ENCODE results near the gene SYNE3. TPM values are rescaled to one million over a fixed set of nuclear protein-coding genes. Genes with fewer than 3 reads are reported as not detected.

Gene SYNE3
- total RNA-seq, 2 experiments from 2014 or later = 21.6 to 22.8 TPM

DNA sequence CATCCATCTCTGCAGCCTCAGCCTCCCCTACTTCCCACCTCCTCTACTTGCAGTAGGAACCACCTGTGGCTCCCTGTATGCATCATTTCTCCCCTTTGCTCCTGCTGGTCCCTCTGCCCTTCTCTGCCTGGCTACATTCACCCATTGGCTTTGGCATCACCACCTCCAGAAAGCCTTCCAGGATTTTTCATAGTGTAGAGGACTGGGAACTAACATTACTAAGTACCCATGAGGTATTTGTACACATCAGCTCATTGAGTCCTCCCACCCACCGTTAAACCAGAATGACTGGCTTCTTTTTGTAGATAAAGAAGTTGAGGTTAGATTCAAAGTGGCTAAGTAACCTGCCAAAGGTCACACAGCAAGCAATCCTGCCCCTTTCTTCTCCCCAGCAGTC lies 17.1 kb downstream of the SYNE3 start:
- CTCF ChIA-PET = interaction anchor here (0.7 kb wide), 1 partner anchor 57 kb away, joined by 3 read pairs; no protein-coding TSS in a partner anchor
- Mint-ChIP-seq H3K27ac (no peak overlapping the region), H3K9me3 (no peaks in the 10 kb centered on the region), H3K36me3 (ENCODE audit: low read depth) (peaks cover 5% of the 10 kb centered on the region), H3K27me3 (ENCODE audit: low read depth) (no peaks in the 10 kb centered on the region), H3K4me3 (no peak overlapping the region), H3K4me1 (ENCODE audit: low read depth) (peaks cover 56% of the 10 kb centered on the region)
- intact Hi-C loops (cut with micrococcal nuclease) = no loop called here
- DNase-seq = no peak

- H3K27ac Mint-ChIP-seq = no peak overlapping the region
- H3K9me3 Mint-ChIP-seq = no peaks in the 10 kb centered on the region
- H3K4me3 Mint-ChIP-seq = no peak overlapping the region
- intact Hi-C loops (cut with micrococcal nuclease) = no loop called here
- H3K4me1 Mint-ChIP-seq (ENCODE audit: low read depth) = peaks cover 54% of the 10 kb centered on the region
- H3K27me3 Mint-ChIP-seq (ENCODE audit: low read depth) = no peaks in the 10 kb centered on the region
- CTCF ChIA-PET = interaction anchor here (1.0 to 1.1 kb wide), 2 partner anchors 17 to 21 kb away, joined by 3 to 4 read pairs; partner anchors contain the start of gene SYNE3
- peaks cover 4% of the 10 kb centered on the region for H3K36me3 Mint-ChIP-seq (ENCODE audit: low read depth)
- DNase-seq = no peak
Measured at GRCh38 chr14:95498622-95499353, 17.7 kb downstream of the SYNE3 start.

- Mint-ChIP-seq H3K4me1 (ENCODE audit: low read depth) (peaks cover 51% of the 10 kb centered on the region), H3K27me3 (ENCODE audit: low read depth) (no peaks in the 10 kb centered on the region), H3K27ac (no peak overlapping the region), H3K36me3 (ENCODE audit: low read depth) (peaks cover 3% of the 10 kb centered on the region), H3K9me3 (no peaks in the 10 kb centered on the region), H3K4me3 (no peak overlapping the region)
- intact Hi-C loops (cut with micrococcal nuclease) = no loop called here
- DNase-seq = no peak
- CTCF ChIA-PET = interaction anchor here (1.0 to 1.1 kb wide), 2 partner anchors 18 to 20 kb away, joined by 3 to 4 read pairs; partner anchors contain the start of gene SYNE3
Measured at GRCh38 chr14:95497561-95498011, 18.9 kb downstream of the SYNE3 start.

DNA sequence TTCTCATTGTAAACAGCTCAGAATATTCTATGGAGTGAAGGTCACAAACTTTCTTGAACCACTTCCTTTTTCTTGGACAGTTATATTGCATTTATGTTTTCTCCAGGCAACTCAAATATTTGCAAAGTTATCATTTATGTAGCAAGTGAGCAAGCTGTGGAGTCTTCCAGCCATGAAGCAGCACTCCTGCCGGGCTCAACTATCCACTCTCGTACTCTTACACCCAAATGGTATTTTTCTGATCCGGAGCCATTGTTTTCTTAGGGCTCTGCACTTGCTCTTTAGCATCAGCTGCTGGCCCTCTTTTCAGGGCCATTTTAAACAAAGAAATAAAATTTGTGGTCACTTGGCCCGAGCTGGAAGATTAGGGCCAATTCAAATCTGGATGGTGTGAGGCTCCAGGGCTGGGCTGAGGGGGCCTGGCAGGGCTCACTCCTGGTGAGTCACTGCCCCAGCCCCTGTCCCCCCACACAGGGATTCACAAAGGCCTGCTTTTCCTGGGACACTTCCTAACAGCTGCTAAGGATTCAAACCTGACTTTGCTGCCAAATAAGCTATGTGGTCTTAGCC lies 19.7 kb downstream of the SYNE3 start:
- no peak for DNase-seq
- H3K27me3 Mint-ChIP-seq (ENCODE audit: low read depth) = no peaks in the 10 kb centered on the region
- H3K4me1 Mint-ChIP-seq (ENCODE audit: low read depth) = peaks cover 48% of the 10 kb centered on the region
- CTCF ChIA-PET = interaction anchor here (0.9 to 1.2 kb wide), 5 partner anchors 18 to 54 kb away, joined by 3 to 5 read pairs (median 3); no protein-coding TSS in a partner anchor
- H3K4me3 Mint-ChIP-seq = no peak overlapping the region
- intact Hi-C loops (cut with micrococcal nuclease) = no loop called here
- no peak overlapping the region for H3K27ac Mint-ChIP-seq
- peaks cover 5% of the 10 kb centered on the region for H3K36me3 Mint-ChIP-seq (ENCODE audit: low read depth)
- H3K9me3 Mint-ChIP-seq = peaks cover 4% of the 10 kb centered on the region

GRCh38 chr14:95496111-95496681 lies 20.3 kb downstream of the SYNE3 start:
- H3K27me3 Mint-ChIP-seq (ENCODE audit: low read depth) = no peaks in the 10 kb centered on the region
- H3K27ac Mint-ChIP-seq = peak overlapping the region; percentile 56
- no peak for DNase-seq
- H3K9me3 Mint-ChIP-seq = peaks cover 4% of the 10 kb centered on the region
- intact Hi-C loops (cut with micrococcal nuclease) = no loop called here
- CTCF ChIA-PET = interaction anchor here (0.9 to 1.6 kb wide), 6 partner anchors 18 to 54 kb away, joined by 3 to 5 read pairs (median 4); no protein-coding TSS in a partner anchor
- H3K4me3 Mint-ChIP-seq = no peak overlapping the region
- H3K36me3 Mint-ChIP-seq (ENCODE audit: low read depth) = peaks cover 5% of the 10 kb centered on the region
- H3K4me1 Mint-ChIP-seq (ENCODE audit: low read depth) = peaks cover 48% of the 10 kb centered on the region

GRCh38 chr14:95495538-95496025 lies 20.9 kb downstream of the SYNE3 start:
- DNase-seq = peak; percentile 66
- H3K4me3 Mint-ChIP-seq = no peak overlapping the region
- H3K27ac Mint-ChIP-seq = peak overlapping the region; percentile 56
- H3K27me3 Mint-ChIP-seq (ENCODE audit: low read depth) = no peaks in the 10 kb centered on the region
- intact Hi-C loops (cut with micrococcal nuclease) = loop anchor here (1.0 kb wide), 2 partner anchors 21 to 32 kb away; partner anchors contain the start of gene SYNE3
- H3K9me3 Mint-ChIP-seq = peaks cover 4% of the 10 kb centered on the region
- CTCF ChIA-PET = interaction anchor here (0.9 to 1.6 kb wide), 5 partner anchors 17 to 32 kb away, joined by 3 to 5 read pairs (median 4); no protein-coding TSS in a partner anchor
- peaks cover 5% of the 10 kb centered on the region for H3K36me3 Mint-ChIP-seq (ENCODE audit: low read depth)
- peaks cover 52% of the 10 kb centered on the region for H3K4me1 Mint-ChIP-seq (ENCODE audit: low read depth)

DNA sequence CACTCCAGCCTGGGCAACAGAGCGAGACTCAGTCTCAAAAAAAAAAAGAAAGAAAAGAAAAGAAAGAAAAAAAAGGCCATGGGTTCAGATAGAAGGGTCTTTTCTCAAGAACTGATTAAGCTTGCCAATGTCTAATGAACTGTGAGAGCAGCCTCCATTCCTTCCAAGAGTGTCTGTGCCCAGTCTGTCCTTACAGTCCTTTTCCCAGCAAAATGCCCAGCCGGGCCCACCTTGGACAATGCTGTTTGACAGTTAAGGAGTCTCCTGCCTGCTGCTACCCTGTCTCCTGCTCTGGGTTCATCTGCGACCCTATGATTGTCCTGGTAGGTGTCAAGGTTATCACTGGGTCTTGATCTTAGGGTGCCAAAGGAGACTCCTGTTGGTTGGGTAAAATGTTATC lies 21.4 kb downstream of the SYNE3 start:
- intact Hi-C loops (cut with micrococcal nuclease) = loop anchor here (1.0 kb wide), 2 partner anchors 21 to 32 kb away; partner anchors contain the start of gene SYNE3
- Mint-ChIP-seq H3K9me3 (peaks cover 4% of the 10 kb centered on the region), H3K36me3 (ENCODE audit: low read depth) (peaks cover 5% of the 10 kb centered on the region), H3K27me3 (ENCODE audit: low read depth) (no peaks in the 10 kb centered on the region), H3K27ac (peak overlapping the region; percentile 56), H3K4me1 (ENCODE audit: low read depth) (peaks cover 50% of the 10 kb centered on the region), H3K4me3 (no peak overlapping the region)
- no peak for DNase-seq
- CTCF ChIA-PET = interaction anchor here (1.2 to 1.6 kb wide), 2 partner anchors 28 to 31 kb away, joined by 3 to 4 read pairs; no protein-coding TSS in a partner anchor

DNA sequence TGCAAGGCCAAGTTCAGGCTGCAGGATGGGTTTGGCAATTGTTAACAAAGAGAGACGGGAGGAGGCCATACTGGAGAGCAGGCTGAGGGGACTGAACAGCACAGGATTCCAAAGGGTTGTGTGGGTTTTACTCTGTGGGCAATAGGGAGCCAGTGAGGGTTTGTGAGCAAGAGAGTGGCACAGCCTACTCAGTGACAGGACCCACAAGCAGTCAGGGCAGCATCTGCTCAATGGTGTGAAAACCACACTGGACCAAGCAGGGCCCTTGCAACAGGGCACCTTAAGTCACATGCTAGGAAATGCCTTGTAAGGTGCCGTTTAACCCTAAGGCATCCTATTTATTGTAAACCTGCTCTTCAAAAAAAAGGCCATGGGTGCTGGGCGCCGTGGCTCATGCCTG lies 22.0 kb downstream of the SYNE3 start:
- intact Hi-C loops (cut with micrococcal nuclease) = no loop called here
- CTCF ChIA-PET = interaction anchor here (1.2 kb wide), 2 partner anchors 30 to 32 kb away, joined by 3 to 4 read pairs; no protein-coding TSS in a partner anchor

GRCh38 chr14:95493976-95494375 lies 22.5 kb downstream of the SYNE3 start:
- DNase-seq = no peak
- CTCF ChIA-PET = interaction anchor here (1.2 kb wide), 1 partner anchor 33 kb away, joined by 4 read pairs; no protein-coding TSS in a partner anchor
- Mint-ChIP-seq H3K9me3 (peaks cover 4% of the 10 kb centered on the region), H3K36me3 (ENCODE audit: low read depth) (peaks cover 5% of the 10 kb centered on the region), H3K4me1 (ENCODE audit: low read depth) (peaks cover 44% of the 10 kb centered on the region), H3K27me3 (ENCODE audit: low read depth) (no peaks in the 10 kb centered on the region), H3K27ac (no peak overlapping the region), H3K4me3 (no peak overlapping the region)
- intact Hi-C loops (cut with micrococcal nuclease) = no loop called here

More for the DNA sequence above, 22.0 kb downstream of the SYNE3 start:
- Mint-ChIP-seq H3K27me3 (ENCODE audit: low read depth) (no peaks in the 10 kb centered on the region), H3K36me3 (ENCODE audit: low read depth) (peaks cover 5% of the 10 kb centered on the region), H3K4me1 (ENCODE audit: low read depth) (peaks cover 49% of the 10 kb centered on the region), H3K9me3 (peaks cover 4% of the 10 kb centered on the region), H3K27ac (no peak overlapping the region), H3K4me3 (no peak overlapping the region)
- no peak for DNase-seq

- no peaks in the 10 kb centered on the region for H3K27me3 Mint-ChIP-seq (ENCODE audit: low read depth)
- no peak overlapping the region for H3K4me3 Mint-ChIP-seq
- H3K9me3 Mint-ChIP-seq = peaks cover 4% of the 10 kb centered on the region
- H3K4me1 Mint-ChIP-seq (ENCODE audit: low read depth) = peaks cover 41% of the 10 kb centered on the region
- intact Hi-C loops (cut with micrococcal nuclease) = no loop called here
- peaks cover 5% of the 10 kb centered on the region for H3K36me3 Mint-ChIP-seq (ENCODE audit: low read depth)
- CTCF ChIA-PET = interaction anchor here (1.2 to 1.5 kb wide), 2 partner anchors 25 to 33 kb away, joined by 3 to 4 read pairs; no protein-coding TSS in a partner anchor
- DNase-seq = no peak
- no peak overlapping the region for H3K27ac Mint-ChIP-seq
Measured at GRCh38 chr14:95493503-95493902, 22.9 kb downstream of the SYNE3 start.

DNA sequence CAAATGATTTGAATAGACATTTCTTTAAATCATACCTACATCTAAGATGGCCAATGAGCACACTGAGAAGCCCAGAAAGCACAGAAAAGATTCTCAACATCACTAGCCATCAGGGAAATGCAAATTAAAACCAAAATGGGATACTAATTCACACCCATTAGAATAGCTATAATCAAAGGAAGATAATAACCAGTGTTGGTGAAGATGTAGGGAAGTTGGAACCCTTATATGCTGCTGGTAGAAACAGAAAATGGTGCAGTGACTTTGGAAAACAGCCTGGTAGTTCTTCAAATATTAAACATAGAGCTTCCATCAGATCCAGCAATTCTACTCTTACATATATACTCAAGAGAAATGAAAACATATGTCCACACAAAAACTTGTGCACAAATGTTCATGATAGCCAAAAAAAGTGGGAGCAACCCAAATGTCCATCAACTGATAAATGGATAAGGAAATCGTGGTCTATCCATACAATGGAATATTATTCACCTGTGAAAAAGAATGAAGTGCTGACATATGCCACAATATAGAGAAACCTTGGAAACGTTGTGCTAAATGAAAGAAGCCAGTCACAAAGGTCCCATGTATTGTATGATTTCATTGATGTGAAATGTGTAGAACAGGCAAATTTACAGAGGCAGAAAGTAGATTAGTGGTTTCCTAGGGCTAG lies 24.4 kb downstream of the SYNE3 start:
- CTCF ChIA-PET = interaction anchor here (1.2 to 2.0 kb wide), 3 partner anchors 27 to 31 kb away, joined by 3 to 5 read pairs (median 3); no protein-coding TSS in a partner anchor
- Mint-ChIP-seq H3K36me3 (ENCODE audit: low read depth) (peaks cover 5% of the 10 kb centered on the region), H3K4me3 (no peak overlapping the region), H3K27me3 (ENCODE audit: low read depth) (no peaks in the 10 kb centered on the region), H3K4me1 (ENCODE audit: low read depth) (peaks cover 38% of the 10 kb centered on the region), H3K27ac (no peak overlapping the region), H3K9me3 (peaks cover 4% of the 10 kb centered on the region)
- intact Hi-C loops (cut with micrococcal nuclease) = no loop called here
- DNase-seq = no peak

Data from activated naive CD4-positive, alpha-beta T cell treated with anti-CD3 and anti-CD28 coated beads for 36 hours (primary cell).